HEK293 (cell line): ENCODE results near the gene GRAMD4.

Experiments
- CTCF ChIA-PET: fragments of 350-600 bp; formaldehyde crosslinking; extraction: SDS; loops from one replicate; lab custom pipeline; 2021; ENCODE audit warnings: antibody characterized with exemption; lab: Yijun Ruan, JAX
- POLR2A ChIA-PET: fragments of 300-600 bp; formaldehyde crosslinking; extraction: SDS; loops from one replicate; lab custom pipeline; 2020; ENCODE audit warnings: antibody characterized with exemption, inconsistent platforms; lab: Yijun Ruan, JAX
- H3K27ac ChIP-seq: fragments of 200-500 bp; sonication (Bioruptor generic); 2 replicates; pipeline ENCODE4 v1.5.1; 2014; ENCODE audit warnings: low read depth, low read length, control low read depth, inconsistent platforms; ENCODE audit errors: extremely low read depth
- H3K36me3 ChIP-seq, 2 experiments: fragments of 200-500 bp in 1 of 2; sonication (Bioruptor generic) in 1 of 2; 1 replicate in 1 of 2; 2 replicates in 1 of 2; pipeline ENCODE4 v1.5.1; 2014 to 2017; ENCODE audit warnings: inconsistent platforms in 2 of 2, low read length in 2 of 2; ENCODE audit not compliant: control insufficient read depth in 2 of 2, insufficient read depth in 1 of 2
- H3K4me1 ChIP-seq: fragments of 200-500 bp; sonication (Bioruptor generic); 2 replicates; pipeline ENCODE4 v1.5.1; 2014; ENCODE audit warnings: mild to moderate bottlenecking, low read length, inconsistent platforms; ENCODE audit not compliant: control insufficient read depth, insufficient read depth
- H3K4me3 ChIP-seq: 2 replicates; pipeline ENCODE4 v1.5.1; 2011; ENCODE audit warnings: low read depth, mild to moderate bottlenecking, control low read depth, low read length, moderate library complexity
- H3K9me3 ChIP-seq: fragments of 200-500 bp; sonication (Bioruptor generic); 2 replicates; pipeline ENCODE4 v1.5.1; 2014; ENCODE audit warnings: low read depth, low read length, inconsistent platforms; ENCODE audit not compliant: control insufficient read depth, insufficient read depth
- PRDM1 ChIP-seq: fragments of 450-650 bp; formaldehyde crosslinking; IDR thresholded peaks from 2 replicates; pipeline ENCODE4; 2016; ENCODE audit warnings: missing biosample characterization, missing genetic modification characterization
- RBAK ChIP-seq: fragments of 450-650 bp; formaldehyde crosslinking; IDR thresholded peaks from 2 replicates; pipeline ENCODE4 v1.5.1; 2016; ENCODE audit warnings: missing biosample characterization, missing genetic modification characterization
- ZFP69B ChIP-seq: fragments of 450-650 bp; formaldehyde crosslinking; IDR thresholded peaks from 2 replicates; pipeline ENCODE4 v1.5.1; 2016; ENCODE audit warnings: missing biosample characterization, missing genetic modification characterization
- ZNF239 ChIP-seq: fragments of 450-650 bp; formaldehyde crosslinking; IDR thresholded peaks from 2 replicates; pipeline ENCODE4 v1.5.1; 2016; ENCODE audit warnings: missing biosample characterization, missing genetic modification characterization
- ZNF292 ChIP-seq: fragments of 450-650 bp; formaldehyde crosslinking; IDR thresholded peaks from 2 replicates; pipeline ENCODE4 v1.5.1; 2016; ENCODE audit warnings: low read depth, missing biosample characterization, missing genetic modification characterization, borderline replicate concordance
- ZNF416 ChIP-seq: fragments of 450-650 bp; formaldehyde crosslinking; IDR thresholded peaks from 2 replicates; pipeline ENCODE4 v1.5.1; 2016; ENCODE audit warnings: missing biosample characterization, missing genetic modification characterization
- ZNF561 ChIP-seq: fragments of 450-650 bp; IDR thresholded peaks from 2 replicates; pipeline ENCODE4 v1.5.1; 2018; ENCODE audit warnings: missing biosample characterization, missing genetic modification characterization, borderline replicate concordance
- ZNF660 ChIP-seq: fragments of 450-650 bp; IDR thresholded peaks from 2 replicates; pipeline ENCODE4 v1.5.1; 2018; ENCODE audit warnings: missing biosample characterization, mild to moderate bottlenecking, missing genetic modification characterization
- ZNF677 ChIP-seq: fragments of 450-650 bp; IDR thresholded peaks from 2 replicates; pipeline ENCODE4 v1.5.0; 2018; ENCODE audit warnings: missing biosample characterization, mild to moderate bottlenecking, missing genetic modification characterization, moderate library complexity
- ZNF768 ChIP-seq: fragments of 450-650 bp; formaldehyde crosslinking; IDR thresholded peaks from 2 replicates; pipeline ENCODE4 v1.5.1; 2018; ENCODE audit warnings: missing biosample characterization, mild to moderate bottlenecking, missing genetic modification characterization
- ZNF776 ChIP-seq: fragments of 450-650 bp; formaldehyde crosslinking; IDR thresholded peaks from 2 replicates; pipeline ENCODE4 v1.5.0; 2017; ENCODE audit warnings: missing biosample characterization, missing genetic modification characterization, borderline replicate concordance
- ZSCAN23 ChIP-seq: fragments of 450-650 bp; formaldehyde crosslinking; IDR thresholded peaks from 2 replicates; pipeline ENCODE4 v1.5.1; 2016; ENCODE audit warnings: missing biosample characterization, missing genetic modification characterization
- TF ChIP-seq, protein P1 (sequence below): fragments of 450-650 bp; formaldehyde crosslinking; IDR thresholded peaks from 2 replicates; pipeline ENCODE4 v1.5.1; 2016; ENCODE audit warnings: missing biosample characterization, missing genetic modification characterization, borderline replicate concordance
- TF ChIP-seq, protein P2 (sequence below): fragments of 450-650 bp; formaldehyde crosslinking; IDR thresholded peaks from 2 replicates; pipeline ENCODE4 v1.5.1; 2016; ENCODE audit warnings: missing biosample characterization, missing genetic modification characterization, borderline replicate concordance
- TF ChIP-seq, protein P3 (sequence below): fragments of 450-650 bp; formaldehyde crosslinking; IDR thresholded peaks from 2 replicates; pipeline ENCODE4 v1.5.1; 2016; ENCODE audit warnings: missing biosample characterization, missing genetic modification characterization
- TF ChIP-seq, protein P4 (sequence below): fragments of 450-650 bp; formaldehyde crosslinking; IDR thresholded peaks from 2 replicates; pipeline ENCODE4 v1.5.1; 2017; ENCODE audit warnings: missing biosample characterization, missing genetic modification characterization
- TF ChIP-seq, protein P5 (sequence below): fragments of 450-650 bp; formaldehyde crosslinking; IDR thresholded peaks from 2 replicates; pipeline ENCODE4 v1.5.1; 2017; ENCODE audit warnings: missing biosample characterization, missing genetic modification characterization
- TF ChIP-seq, protein P6 (sequence below): fragments of 450-650 bp; formaldehyde crosslinking; IDR thresholded peaks from 2 replicates; pipeline ENCODE4 v1.5.1; 2016; ENCODE audit warnings: missing biosample characterization, missing genetic modification characterization

The GRAMD4 gene

DNA sequence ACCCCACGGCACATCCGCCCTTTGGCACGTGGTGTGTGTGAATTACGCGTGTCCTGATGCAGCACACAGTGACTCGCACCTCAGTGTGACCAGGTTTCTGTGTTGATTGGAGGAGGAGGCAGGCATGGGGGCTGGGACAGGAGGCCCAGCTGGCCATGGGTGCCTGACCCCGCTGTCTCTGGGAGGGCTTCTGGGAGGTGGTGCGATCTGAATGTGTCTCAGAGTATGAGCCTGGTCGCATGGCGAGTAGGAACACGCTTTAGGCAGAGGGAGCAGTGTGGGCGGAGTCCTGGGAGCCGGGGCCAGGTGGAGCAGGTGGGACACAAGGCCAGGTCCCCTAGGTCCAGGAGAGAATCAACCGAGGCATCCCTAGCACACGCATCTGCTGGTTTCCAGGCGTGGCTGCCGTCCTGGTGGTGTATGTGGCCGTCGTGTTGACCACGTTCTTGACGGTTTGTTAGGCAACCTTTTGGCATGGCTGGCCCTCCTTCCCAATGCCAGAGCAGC lies 5.7 kb downstream of the GRAMD4 start (continued):
- TF ChIP-seq, protein P1, sequence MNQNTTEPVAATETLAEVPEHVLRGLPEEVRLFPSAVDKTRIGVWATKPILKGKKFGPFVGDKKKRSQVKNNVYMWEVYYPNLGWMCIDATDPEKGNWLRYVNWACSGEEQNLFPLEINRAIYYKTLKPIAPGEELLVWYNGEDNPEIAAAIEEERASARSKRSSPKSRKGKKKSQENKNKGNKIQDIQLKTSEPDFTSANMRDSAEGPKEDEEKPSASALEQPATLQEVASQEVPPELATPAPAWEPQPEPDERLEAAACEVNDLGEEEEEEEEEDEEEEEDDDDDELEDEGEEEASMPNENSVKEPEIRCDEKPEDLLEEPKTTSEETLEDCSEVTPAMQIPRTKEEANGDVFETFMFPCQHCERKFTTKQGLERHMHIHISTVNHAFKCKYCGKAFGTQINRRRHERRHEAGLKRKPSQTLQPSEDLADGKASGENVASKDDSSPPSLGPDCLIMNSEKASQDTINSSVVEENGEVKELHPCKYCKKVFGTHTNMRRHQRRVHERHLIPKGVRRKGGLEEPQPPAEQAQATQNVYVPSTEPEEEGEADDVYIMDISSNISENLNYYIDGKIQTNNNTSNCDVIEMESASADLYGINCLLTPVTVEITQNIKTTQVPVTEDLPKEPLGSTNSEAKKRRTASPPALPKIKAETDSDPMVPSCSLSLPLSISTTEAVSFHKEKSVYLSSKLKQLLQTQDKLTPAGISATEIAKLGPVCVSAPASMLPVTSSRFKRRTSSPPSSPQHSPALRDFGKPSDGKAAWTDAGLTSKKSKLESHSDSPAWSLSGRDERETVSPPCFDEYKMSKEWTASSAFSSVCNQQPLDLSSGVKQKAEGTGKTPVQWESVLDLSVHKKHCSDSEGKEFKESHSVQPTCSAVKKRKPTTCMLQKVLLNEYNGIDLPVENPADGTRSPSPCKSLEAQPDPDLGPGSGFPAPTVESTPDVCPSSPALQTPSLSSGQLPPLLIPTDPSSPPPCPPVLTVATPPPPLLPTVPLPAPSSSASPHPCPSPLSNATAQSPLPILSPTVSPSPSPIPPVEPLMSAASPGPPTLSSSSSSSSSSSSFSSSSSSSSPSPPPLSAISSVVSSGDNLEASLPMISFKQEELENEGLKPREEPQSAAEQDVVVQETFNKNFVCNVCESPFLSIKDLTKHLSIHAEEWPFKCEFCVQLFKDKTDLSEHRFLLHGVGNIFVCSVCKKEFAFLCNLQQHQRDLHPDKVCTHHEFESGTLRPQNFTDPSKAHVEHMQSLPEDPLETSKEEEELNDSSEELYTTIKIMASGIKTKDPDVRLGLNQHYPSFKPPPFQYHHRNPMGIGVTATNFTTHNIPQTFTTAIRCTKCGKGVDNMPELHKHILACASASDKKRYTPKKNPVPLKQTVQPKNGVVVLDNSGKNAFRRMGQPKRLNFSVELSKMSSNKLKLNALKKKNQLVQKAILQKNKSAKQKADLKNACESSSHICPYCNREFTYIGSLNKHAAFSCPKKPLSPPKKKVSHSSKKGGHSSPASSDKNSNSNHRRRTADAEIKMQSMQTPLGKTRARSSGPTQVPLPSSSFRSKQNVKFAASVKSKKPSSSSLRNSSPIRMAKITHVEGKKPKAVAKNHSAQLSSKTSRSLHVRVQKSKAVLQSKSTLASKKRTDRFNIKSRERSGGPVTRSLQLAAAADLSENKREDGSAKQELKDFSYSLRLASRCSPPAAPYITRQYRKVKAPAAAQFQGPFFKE = no peak
- TF ChIP-seq, protein P2, sequence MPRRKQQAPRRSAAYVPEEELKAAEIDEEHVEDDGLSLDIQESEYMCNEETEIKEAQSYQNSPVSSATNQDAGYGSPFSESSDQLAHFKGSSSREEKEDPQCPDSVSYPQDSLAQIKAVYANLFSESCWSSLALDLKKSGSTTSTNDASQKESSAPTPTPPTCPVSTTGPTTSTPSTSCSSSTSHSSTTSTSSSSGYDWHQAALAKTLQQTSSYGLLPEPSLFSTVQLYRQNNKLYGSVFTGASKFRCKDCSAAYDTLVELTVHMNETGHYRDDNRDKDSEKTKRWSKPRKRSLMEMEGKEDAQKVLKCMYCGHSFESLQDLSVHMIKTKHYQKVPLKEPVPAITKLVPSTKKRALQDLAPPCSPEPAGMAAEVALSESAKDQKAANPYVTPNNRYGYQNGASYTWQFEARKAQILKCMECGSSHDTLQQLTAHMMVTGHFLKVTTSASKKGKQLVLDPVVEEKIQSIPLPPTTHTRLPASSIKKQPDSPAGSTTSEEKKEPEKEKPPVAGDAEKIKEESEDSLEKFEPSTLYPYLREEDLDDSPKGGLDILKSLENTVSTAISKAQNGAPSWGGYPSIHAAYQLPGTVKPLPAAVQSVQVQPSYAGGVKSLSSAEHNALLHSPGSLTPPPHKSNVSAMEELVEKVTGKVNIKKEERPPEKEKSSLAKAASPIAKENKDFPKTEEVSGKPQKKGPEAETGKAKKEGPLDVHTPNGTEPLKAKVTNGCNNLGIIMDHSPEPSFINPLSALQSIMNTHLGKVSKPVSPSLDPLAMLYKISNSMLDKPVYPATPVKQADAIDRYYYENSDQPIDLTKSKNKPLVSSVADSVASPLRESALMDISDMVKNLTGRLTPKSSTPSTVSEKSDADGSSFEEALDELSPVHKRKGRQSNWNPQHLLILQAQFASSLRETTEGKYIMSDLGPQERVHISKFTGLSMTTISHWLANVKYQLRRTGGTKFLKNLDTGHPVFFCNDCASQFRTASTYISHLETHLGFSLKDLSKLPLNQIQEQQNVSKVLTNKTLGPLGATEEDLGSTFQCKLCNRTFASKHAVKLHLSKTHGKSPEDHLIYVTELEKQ (tag by site-specific recombination) = no peak
- no peak for TF ChIP-seq ZNF776 (tag by site-specific recombination)
- no peak for TF ChIP-seq ZFP69B (tag by site-specific recombination)
- no peak for TF ChIP-seq ZSCAN23 (tag by site-specific recombination)
- no peak for TF ChIP-seq ZNF561 (tag by site-specific recombination)
- no peak for TF ChIP-seq ZNF677 (tag by site-specific recombination)

DNA sequence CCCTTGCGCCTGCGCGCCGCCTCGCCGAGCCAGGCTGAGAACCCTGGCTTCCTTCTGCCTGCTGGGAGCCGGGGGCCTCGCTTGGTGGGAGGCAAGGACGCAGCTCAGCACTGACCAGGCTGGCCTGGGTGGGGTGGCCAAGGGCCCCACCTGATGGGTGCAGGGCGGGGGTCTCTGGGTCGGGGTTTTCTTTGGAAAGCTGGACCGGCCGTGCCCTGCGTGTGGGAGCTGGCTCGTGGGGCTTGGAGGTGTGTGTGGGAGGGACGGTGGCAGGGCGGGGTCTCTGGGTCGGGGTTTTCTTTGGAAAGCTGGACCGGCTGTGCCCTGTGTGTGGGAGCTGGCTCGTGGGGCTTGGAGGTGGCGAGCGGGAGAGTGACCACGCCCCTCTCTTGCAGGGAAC lies 6.2 kb downstream of the GRAMD4 start:
- H3K36me3 ChIP-seq = peaks cover 0 to 3% of the 10 kb centered on the region in 2 experiments; a peak in 2 of 3 replicates
- H3K9me3 ChIP-seq = no peaks in the 10 kb centered on the region
- no peak overlapping the region for H3K4me3 ChIP-seq
- no peak overlapping the region for H3K27ac ChIP-seq
- TF ChIP-seq RBAK = no peak
- no peak for TF ChIP-seq ZNF292 (tag by site-specific recombination)
- TF ChIP-seq ZNF768 = no peak
- TF ChIP-seq, protein P3, sequence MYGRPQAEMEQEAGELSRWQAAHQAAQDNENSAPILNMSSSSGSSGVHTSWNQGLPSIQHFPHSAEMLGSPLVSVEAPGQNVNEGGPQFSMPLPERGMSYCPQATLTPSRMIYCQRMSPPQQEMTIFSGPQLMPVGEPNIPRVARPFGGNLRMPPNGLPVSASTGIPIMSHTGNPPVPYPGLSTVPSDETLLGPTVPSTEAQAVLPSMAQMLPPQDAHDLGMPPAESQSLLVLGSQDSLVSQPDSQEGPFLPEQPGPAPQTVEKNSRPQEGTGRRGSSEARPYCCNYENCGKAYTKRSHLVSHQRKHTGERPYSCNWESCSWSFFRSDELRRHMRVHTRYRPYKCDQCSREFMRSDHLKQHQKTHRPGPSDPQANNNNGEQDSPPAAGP (tag by site-specific recombination) = no peak
- TF ChIP-seq, protein P4, sequence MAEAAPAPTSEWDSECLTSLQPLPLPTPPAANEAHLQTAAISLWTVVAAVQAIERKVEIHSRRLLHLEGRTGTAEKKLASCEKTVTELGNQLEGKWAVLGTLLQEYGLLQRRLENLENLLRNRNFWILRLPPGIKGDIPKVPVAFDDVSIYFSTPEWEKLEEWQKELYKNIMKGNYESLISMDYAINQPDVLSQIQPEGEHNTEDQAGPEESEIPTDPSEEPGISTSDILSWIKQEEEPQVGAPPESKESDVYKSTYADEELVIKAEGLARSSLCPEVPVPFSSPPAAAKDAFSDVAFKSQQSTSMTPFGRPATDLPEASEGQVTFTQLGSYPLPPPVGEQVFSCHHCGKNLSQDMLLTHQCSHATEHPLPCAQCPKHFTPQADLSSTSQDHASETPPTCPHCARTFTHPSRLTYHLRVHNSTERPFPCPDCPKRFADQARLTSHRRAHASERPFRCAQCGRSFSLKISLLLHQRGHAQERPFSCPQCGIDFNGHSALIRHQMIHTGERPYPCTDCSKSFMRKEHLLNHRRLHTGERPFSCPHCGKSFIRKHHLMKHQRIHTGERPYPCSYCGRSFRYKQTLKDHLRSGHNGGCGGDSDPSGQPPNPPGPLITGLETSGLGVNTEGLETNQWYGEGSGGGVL (tag by site-specific recombination) = no peak
- no peak for TF ChIP-seq ZNF660
- TF ChIP-seq, protein P5, sequence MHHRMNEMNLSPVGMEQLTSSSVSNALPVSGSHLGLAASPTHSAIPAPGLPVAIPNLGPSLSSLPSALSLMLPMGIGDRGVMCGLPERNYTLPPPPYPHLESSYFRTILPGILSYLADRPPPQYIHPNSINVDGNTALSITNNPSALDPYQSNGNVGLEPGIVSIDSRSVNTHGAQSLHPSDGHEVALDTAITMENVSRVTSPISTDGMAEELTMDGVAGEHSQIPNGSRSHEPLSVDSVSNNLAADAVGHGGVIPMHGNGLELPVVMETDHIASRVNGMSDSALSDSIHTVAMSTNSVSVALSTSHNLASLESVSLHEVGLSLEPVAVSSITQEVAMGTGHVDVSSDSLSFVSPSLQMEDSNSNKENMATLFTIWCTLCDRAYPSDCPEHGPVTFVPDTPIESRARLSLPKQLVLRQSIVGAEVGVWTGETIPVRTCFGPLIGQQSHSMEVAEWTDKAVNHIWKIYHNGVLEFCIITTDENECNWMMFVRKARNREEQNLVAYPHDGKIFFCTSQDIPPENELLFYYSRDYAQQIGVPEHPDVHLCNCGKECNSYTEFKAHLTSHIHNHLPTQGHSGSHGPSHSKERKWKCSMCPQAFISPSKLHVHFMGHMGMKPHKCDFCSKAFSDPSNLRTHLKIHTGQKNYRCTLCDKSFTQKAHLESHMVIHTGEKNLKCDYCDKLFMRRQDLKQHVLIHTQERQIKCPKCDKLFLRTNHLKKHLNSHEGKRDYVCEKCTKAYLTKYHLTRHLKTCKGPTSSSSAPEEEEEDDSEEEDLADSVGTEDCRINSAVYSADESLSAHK = no peak
- no peak for TF ChIP-seq PRDM1 (tag by site-specific recombination)
- TF ChIP-seq, protein P6, sequence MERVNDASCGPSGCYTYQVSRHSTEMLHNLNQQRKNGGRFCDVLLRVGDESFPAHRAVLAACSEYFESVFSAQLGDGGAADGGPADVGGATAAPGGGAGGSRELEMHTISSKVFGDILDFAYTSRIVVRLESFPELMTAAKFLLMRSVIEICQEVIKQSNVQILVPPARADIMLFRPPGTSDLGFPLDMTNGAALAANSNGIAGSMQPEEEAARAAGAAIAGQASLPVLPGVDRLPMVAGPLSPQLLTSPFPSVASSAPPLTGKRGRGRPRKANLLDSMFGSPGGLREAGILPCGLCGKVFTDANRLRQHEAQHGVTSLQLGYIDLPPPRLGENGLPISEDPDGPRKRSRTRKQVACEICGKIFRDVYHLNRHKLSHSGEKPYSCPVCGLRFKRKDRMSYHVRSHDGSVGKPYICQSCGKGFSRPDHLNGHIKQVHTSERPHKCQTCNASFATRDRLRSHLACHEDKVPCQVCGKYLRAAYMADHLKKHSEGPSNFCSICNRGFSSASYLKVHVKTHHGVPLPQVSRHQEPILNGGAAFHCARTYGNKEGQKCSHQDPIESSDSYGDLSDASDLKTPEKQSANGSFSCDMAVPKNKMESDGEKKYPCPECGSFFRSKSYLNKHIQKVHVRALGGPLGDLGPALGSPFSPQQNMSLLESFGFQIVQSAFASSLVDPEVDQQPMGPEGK (tag by site-specific recombination) = no peak
- TF ChIP-seq ZNF416 (tag by site-specific recombination) = no peak
- TF ChIP-seq ZNF239 = no peak
- H3K4me1 ChIP-seq = no peaks in the 10 kb centered on the region
- ChIA-PET CTCF (no interaction called here), POLR2A (no interaction called here)
